ENCODE results near the gene ATF6B. TPM values are rescaled to one million over a fixed set of nuclear protein-coding genes. Genes with fewer than 3 reads are reported as not detected.
A peak's percentile ranks its signal among the peaks of the same experiment; 100 is the strongest.

ATF6B gene
- total and polyA plus RNA-seq, 2 of the 13 experiments (the other 11 are each of a cell fraction or from before 2014, with no cell fraction given): 18.1 to 44.0 TPM

DNA sequence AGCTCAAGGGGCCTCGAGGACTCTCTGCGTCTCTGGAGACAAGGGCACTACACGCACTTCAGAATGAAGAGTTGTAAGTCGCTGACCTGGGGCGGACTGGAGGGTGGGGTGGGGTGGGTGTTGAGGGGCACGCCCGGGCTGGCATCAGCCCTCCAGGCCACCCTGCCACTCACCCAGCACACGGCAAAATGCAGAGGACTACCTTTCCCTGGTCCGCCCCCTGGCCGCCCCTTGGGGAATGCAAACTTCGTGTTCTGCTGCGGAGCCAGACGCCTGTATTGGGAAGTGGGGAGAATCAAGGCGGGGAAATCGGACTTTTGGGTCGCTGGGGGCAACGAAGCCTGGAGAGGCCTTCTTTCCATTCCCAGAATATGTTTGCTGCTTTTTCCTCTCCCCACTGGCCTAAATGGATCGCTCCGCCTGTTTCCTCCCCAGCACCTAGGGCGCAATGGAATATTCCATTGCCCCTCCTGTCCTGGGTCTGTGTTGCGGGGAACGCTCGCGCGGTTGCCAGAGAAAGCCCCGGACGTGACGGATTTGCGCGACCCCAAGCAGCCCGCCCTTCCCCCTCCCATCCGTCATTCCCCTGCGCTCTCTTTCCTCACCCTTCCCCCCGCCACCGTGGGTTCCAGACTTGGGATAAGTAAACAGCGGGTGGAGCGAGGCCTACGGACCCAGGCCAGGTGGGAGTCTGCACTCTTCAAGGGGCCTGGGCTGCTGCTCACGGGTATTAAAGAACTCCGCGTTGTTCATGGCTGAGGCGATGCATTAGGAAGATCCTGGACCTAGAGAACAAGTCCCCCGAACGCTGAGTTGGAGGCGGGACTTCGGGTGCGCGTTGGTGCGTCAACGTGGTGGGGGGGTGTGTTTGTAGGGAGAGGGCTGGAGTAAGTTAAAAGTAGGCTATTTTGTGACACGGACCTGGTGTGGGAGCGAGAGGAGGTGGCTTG is 25.8 kb upstream of the ATF6B start, which contains the start of gene PPT2 (continued):
- TF ChIP-seq, protein P1, sequence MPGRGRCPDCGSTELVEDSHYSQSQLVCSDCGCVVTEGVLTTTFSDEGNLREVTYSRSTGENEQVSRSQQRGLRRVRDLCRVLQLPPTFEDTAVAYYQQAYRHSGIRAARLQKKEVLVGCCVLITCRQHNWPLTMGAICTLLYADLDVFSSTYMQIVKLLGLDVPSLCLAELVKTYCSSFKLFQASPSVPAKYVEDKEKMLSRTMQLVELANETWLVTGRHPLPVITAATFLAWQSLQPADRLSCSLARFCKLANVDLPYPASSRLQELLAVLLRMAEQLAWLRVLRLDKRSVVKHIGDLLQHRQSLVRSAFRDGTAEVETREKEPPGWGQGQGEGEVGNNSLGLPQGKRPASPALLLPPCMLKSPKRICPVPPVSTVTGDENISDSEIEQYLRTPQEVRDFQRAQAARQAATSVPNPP (CRISPR knock-in tag; IDR thresholded peaks at IDR 0.05): no peak
- TF ChIP-seq HMG20A (CRISPR knock-in tag; IDR thresholded peaks at IDR 0.05; ENCODE audit: borderline replicate concordance) (0 out of 2 replicates have a peak, but pooled peaks have one; percentile 23), RAD21 (CRISPR knock-in tag; IDR thresholded peaks at IDR 0.05) (peak; percentile 37), ZNF30 (CRISPR knock-in tag; IDR thresholded peaks at IDR 0.05) (no peak), HHEX (CRISPR knock-in tag; IDR thresholded peaks at IDR 0.05) (no peak), SPEN (CRISPR knock-in tag; IDR thresholded peaks at IDR 0.05; ENCODE audit: low read depth) (peak; percentile 85), GATA4 (IDR thresholded peaks at IDR 0.05; ENCODE audit: borderline replicate concordance, low read depth) (peak; percentile 44; the same call in 1 of the 2 replicates), FOSL2 (CRISPR knock-in tag; IDR thresholded peaks at IDR 0.05) (no peak; the same call in 1 of the 2 replicates), STAG1 (CRISPR knock-in tag; IDR thresholded peaks at IDR 0.05) (peak; percentile 21; the same call in 1 of the 2 replicates), FLYWCH1 (CRISPR knock-in tag; IDR thresholded peaks at IDR 0.05) (no peak), TBX3 (IDR thresholded peaks at IDR 0.05; ENCODE audit: borderline replicate concordance) (0 out of 2 replicates have a peak, but pooled peaks have one; percentile 10), ZNF709 (CRISPR knock-in tag; IDR thresholded peaks at IDR 0.05) (no peak), HMGA1 (CRISPR knock-in tag; conservative IDR thresholded peaks at IDR 0.05) (no peak), ZSCAN12 (CRISPR knock-in tag; IDR thresholded peaks at IDR 0.05) (no peak), ZFP62 (CRISPR knock-in tag; IDR thresholded peaks at IDR 0.05) (no peak), ZNF562 (CRISPR knock-in tag; IDR thresholded peaks at IDR 0.05; ENCODE audit: borderline replicate concordance) (no peak), HCFC1 (IDR thresholded peaks at IDR 0.05; ENCODE audit: low read depth, low read length) (peak; percentile 57), ZMYM2 (CRISPR knock-in tag; IDR thresholded peaks at IDR 0.05) (no peak), ZNF274 (CRISPR knock-in tag; IDR thresholded peaks at IDR 0.05) (peak; percentile 88; the same call in 1 of the 2 replicates), ZNF383 (CRISPR knock-in tag; IDR thresholded peaks at IDR 0.05; ENCODE audit: borderline replicate concordance) (peak; percentile 24; the same call in 1 of the 2 replicates), RARG (CRISPR knock-in tag; IDR thresholded peaks at IDR 0.05; ENCODE audit: low read depth) (0 out of 2 replicates have a peak, but pooled peaks have one; percentile 36)
- TF ChIP-seq, protein P2, sequence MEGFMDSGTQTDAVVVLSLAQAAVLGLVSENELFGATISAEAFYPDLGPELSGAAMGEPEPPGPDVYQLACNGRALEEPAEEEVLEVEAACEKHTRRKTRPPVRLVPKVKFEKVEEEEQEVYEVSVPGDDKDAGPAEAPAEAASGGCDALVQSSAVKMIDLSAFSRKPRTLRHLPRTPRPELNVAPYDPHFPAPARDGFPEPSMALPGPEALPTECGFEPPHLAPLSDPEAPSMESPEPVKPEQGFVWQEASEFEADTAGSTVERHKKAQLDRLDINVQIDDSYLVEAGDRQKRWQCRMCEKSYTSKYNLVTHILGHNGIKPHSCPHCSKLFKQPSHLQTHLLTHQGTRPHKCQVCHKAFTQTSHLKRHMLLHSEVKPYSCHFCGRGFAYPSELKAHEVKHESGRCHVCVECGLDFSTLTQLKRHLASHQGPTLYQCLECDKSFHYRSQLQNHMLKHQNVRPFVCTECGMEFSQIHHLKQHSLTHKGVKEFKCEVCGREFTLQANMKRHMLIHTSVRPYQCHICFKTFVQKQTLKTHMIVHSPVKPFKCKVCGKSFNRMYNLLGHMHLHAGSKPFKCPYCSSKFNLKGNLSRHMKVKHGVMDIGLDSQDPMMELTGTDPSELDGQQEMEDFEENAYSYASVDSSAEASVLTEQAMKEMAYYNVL (CRISPR knock-in tag; IDR thresholded peaks at IDR 0.05; ENCODE audit: borderline replicate concordance): peak; percentile 83
- TF ChIP-seq, protein P3, sequence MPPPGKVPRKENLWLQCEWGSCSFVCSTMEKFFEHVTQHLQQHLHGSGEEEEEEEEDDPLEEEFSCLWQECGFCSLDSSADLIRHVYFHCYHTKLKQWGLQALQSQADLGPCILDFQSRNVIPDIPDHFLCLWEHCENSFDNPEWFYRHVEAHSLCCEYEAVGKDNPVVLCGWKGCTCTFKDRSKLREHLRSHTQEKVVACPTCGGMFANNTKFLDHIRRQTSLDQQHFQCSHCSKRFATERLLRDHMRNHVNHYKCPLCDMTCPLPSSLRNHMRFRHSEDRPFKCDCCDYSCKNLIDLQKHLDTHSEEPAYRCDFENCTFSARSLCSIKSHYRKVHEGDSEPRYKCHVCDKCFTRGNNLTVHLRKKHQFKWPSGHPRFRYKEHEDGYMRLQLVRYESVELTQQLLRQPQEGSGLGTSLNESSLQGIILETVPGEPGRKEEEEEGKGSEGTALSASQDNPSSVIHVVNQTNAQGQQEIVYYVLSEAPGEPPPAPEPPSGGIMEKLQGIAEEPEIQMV (CRISPR knock-in tag; IDR thresholded peaks at IDR 0.05; ENCODE audit: low read depth): peak; percentile 59
- TF ChIP-seq, protein P4, sequence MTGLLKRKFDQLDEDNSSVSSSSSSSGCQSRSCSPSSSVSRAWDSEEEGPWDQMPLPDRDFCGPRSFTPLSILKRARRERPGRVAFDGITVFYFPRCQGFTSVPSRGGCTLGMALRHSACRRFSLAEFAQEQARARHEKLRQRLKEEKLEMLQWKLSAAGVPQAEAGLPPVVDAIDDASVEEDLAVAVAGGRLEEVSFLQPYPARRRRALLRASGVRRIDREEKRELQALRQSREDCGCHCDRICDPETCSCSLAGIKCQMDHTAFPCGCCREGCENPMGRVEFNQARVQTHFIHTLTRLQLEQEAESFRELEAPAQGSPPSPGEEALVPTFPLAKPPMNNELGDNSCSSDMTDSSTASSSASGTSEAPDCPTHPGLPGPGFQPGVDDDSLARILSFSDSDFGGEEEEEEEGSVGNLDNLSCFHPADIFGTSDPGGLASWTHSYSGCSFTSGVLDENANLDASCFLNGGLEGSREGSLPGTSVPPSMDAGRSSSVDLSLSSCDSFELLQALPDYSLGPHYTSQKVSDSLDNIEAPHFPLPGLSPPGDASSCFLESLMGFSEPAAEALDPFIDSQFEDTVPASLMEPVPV (CRISPR knock-in tag; IDR thresholded peaks at IDR 0.05): no peak

Data from HepG2 (cell line).